IMR-90 (cell line): ENCODE results near the gene MOB4.

Experiments used
- CEBPB ChIP-seq: IDR thresholded peaks from 2 replicates; pipeline ENCODE4 v1.6.1; 2012; ENCODE audit warnings: low read depth, low read length, improper control_type of control experiment
- CHD1 ChIP-seq: IDR thresholded peaks from 2 replicates; pipeline ENCODE4 v1.6.1; 2012; ENCODE audit warnings: low read depth, low read length, improper control_type of control experiment
- FOS ChIP-seq: fragments of 150-350 bp; IDR thresholded peaks from 2 replicates; pipeline ENCODE4 v1.6.1; 2016; ENCODE audit warnings: low read depth, low read length
- POLR2A ChIP-seq: IDR thresholded peaks from 2 replicates; pipeline ENCODE4 v1.6.1; 2012; ENCODE audit warnings: mild to moderate bottlenecking, low read depth, low read length
- RAD21 ChIP-seq: IDR thresholded peaks from 2 replicates; pipeline ENCODE4 v1.6.1; 2012; ENCODE audit warnings: low read length, improper control_type of control experiment
- RCOR1 ChIP-seq: IDR thresholded peaks from 2 replicates; pipeline ENCODE4 v1.6.1; 2012; ENCODE audit warnings: mild to moderate bottlenecking, low read length, improper control_type of control experiment; ENCODE audit not compliant: insufficient replicate concordance
- RFX5 ChIP-seq: IDR thresholded peaks from 2 replicates; pipeline ENCODE4 v1.8.0; 2012; ENCODE audit warnings: low read depth, mild to moderate bottlenecking, low read length, moderate library complexity
- TF ChIP-seq, protein P1 (sequence below): conservative IDR thresholded peaks from 2 replicates; pipeline ENCODE4 v1.5.1; 2012; ENCODE audit warnings: mild to moderate bottlenecking, low read depth, low read length, improper control_type of control experiment

DNA sequence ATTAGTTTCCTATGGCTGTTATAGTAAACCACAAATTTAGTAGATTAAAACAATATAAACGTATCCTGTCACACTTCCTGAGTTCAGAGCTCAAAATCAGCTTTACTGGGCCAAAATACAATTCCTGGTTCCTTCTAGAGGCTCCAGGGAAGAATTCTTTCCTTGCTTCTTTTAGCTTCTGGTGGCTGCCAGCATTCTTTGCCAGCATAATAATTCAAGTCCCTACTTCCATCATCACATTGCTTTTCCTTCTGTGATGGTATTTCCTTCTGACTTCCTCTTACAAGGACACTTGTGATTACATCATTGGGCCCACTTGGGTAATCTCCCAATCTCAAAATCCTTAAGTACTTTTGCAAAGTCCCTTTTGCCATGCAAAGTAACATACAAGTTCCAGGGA lies 40.6 kb downstream of the MOB4 start:
- no peak for TF ChIP-seq POLR2A
- TF ChIP-seq, protein P1, sequence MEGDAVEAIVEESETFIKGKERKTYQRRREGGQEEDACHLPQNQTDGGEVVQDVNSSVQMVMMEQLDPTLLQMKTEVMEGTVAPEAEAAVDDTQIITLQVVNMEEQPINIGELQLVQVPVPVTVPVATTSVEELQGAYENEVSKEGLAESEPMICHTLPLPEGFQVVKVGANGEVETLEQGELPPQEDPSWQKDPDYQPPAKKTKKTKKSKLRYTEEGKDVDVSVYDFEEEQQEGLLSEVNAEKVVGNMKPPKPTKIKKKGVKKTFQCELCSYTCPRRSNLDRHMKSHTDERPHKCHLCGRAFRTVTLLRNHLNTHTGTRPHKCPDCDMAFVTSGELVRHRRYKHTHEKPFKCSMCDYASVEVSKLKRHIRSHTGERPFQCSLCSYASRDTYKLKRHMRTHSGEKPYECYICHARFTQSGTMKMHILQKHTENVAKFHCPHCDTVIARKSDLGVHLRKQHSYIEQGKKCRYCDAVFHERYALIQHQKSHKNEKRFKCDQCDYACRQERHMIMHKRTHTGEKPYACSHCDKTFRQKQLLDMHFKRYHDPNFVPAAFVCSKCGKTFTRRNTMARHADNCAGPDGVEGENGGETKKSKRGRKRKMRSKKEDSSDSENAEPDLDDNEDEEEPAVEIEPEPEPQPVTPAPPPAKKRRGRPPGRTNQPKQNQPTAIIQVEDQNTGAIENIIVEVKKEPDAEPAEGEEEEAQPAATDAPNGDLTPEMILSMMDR, result no peak
- no peak for TF ChIP-seq RCOR1
- no peak for TF ChIP-seq CHD1
- TF ChIP-seq RAD21, result no peak
- no peak for TF ChIP-seq FOS
- TF ChIP-seq CEBPB, result no peak
- no peak for TF ChIP-seq RFX5
